Uterus (tissue), 2 donors: Measurements from ENCODE around the gene KPNA3.

Experiments
- CTCF ChIP-seq, 4 experiments: fragments of 200-600 bp in 2 of 4; fragments of 450-650 bp in 2 of 4; sonication (generic) in 2 of 4; IDR thresholded peaks; one replicate each; pipeline ENCODE4 v1.5.1; 2016 to 2019; ENCODE audit warnings: antibody characterized with exemption in 4 of 4, mild to moderate bottlenecking in 2 of 4, moderate library complexity in 1 of 4
- POLR2A ChIP-seq, 2 donors: fragments of 450-650 bp; IDR thresholded peaks; one replicate each; pipeline ENCODE4 v1.6.1; 2016; ENCODE audit warnings: antibody characterized with exemption in 2 of 2, mild to moderate bottlenecking in 1 of 2, moderate library complexity in 1 of 2

GRCh38 chr13:49697468-49697867 is 95.0 kb downstream of the KPNA3 start:
- TF ChIP-seq CTCF (IDR thresholded peaks at IDR 0.05) (no peak), POLR2A (IDR thresholded peaks at IDR 0.05) (no peak)
